ENCODE results near the gene AKNA. TPM values are rescaled to one million over a fixed set of nuclear protein-coding genes. Genes with fewer than 3 reads are reported as not detected.
"Not testable (repeated sequence)": the region's sequence is repeated elsewhere in the genome, so short reads cannot be mapped to it uniquely, and the experiment has no call there.

Gene AKNA
- total RNA-seq, 4 donors from 2014 or later, result 8.8 to 24.3 (median 19.0) TPM

GRCh38 chr9:114331229-114332195 is 56.3 kb downstream of the AKNA start:
- WGBS, 2 donors (ENCODE audit: low coverage in 1 of 2), result 100% methylated on average over 1 of the region's 19 CpGs
- ATAC-seq, result not testable (repeated sequence)

GRCh38 chr9:114330636-114331035 is 57.1 kb downstream of the AKNA start:
- H3K4me1 ChIP-seq, result no peaks in the 10 kb centered on the region
- no peak for ATAC-seq
- no peak overlapping the region for H3K27ac ChIP-seq
- no peaks in the 10 kb centered on the region for H3K9me3 ChIP-seq
- 76 to 80% methylated on average over 1 to 8 of the region's 10 CpGs for WGBS, 2 donors (ENCODE audit: low coverage in 1 of 2)
- H3K36me3 ChIP-seq, result peaks cover 0 to 11% of the 10 kb centered on the region in 2 donors
- H3K27me3 ChIP-seq, result peaks cover 9% of the 10 kb centered on the region
- H3K4me3 ChIP-seq, result no peak overlapping the region
- no peak for TF ChIP-seq POLR2AphosphoS5 (IDR thresholded peaks at IDR 0.05)
- TF ChIP-seq EP300 (IDR thresholded peaks at IDR 0.05), result no peak
- no peak for TF ChIP-seq POLR2A (IDR thresholded peaks at IDR 0.05)
- no peak for TF ChIP-seq CTCF (IDR thresholded peaks at IDR 0.05)

More at GRCh38 chr9:114331229-114332195, 56.3 kb downstream of the AKNA start:
- H3K4me3 ChIP-seq, H3K4me1 ChIP-seq, H3K27me3 ChIP-seq, H3K27ac ChIP-seq, H3K9me3 ChIP-seq: not testable (repeated sequence)
- H3K36me3 ChIP-seq, result peaks cover 0 to 19% of the 10 kb centered on the region in 2 donors

GRCh38 chr9:114329625-114330022 is 58.2 kb downstream of the AKNA start, which contains the start of gene ORM2:
TSS of gene ORM2 (plus strand) at chr9:114329869. CDS start at chr9:114329905, 36 bp downstream.
- not testable (repeated sequence) for H3K27me3 ChIP-seq, H3K4me1 ChIP-seq, H3K9me3 ChIP-seq, H3K4me3 ChIP-seq, H3K27ac ChIP-seq, ATAC-seq, H3K36me3 ChIP-seq
- WGBS, 2 donors (ENCODE audit: low coverage in 1 of 2), result no CpG with 5 or more reads among the region's 10 CpGs

GRCh38 chr9:114328937-114329624 is 58.7 kb downstream of the AKNA start:
- WGBS, 2 donors (ENCODE audit: low coverage in 1 of 2), result 56 to 82% methylated on average over 5 to 9 of the region's 12 CpGs
- not testable (repeated sequence) for H3K4me1 ChIP-seq, ATAC-seq

GRCh38 chr9:114328357-114328820 is 59.4 kb downstream of the AKNA start:
- 33 to 70% methylated on average over 1 to 2 of the region's 10 CpGs for WGBS, 2 donors (ENCODE audit: low coverage in 1 of 2)
- ATAC-seq, H3K36me3 ChIP-seq, H3K27ac ChIP-seq, H3K27me3 ChIP-seq, H3K4me1 ChIP-seq, H3K9me3 ChIP-seq, H3K4me3 ChIP-seq: not testable (repeated sequence)

More at GRCh38 chr9:114328937-114329624, 58.7 kb downstream of the AKNA start:
- H3K9me3 ChIP-seq, H3K36me3 ChIP-seq, H3K4me3 ChIP-seq, H3K27ac ChIP-seq, H3K27me3 ChIP-seq: not testable (repeated sequence)

- Histone ChIP-seq H3K4me1 (no peaks in the 10 kb centered on the region), H3K36me3 (no peaks in the 10 kb centered on the region), H3K4me3 (no peak overlapping the region), H3K9me3 (no peaks in the 10 kb centered on the region), H3K27ac (no peak overlapping the region), H3K27me3 (peaks cover 9% of the 10 kb centered on the region)
- TF ChIP-seq POLR2A (IDR thresholded peaks at IDR 0.05) (no peak), POLR2AphosphoS5 (IDR thresholded peaks at IDR 0.05) (no peak), EP300 (IDR thresholded peaks at IDR 0.05) (no peak), CTCF (IDR thresholded peaks at IDR 0.05) (no peak)
- WGBS, 2 donors (ENCODE audit: low coverage in 1 of 2), result 100% methylated on average over 1 of the region's 8 CpGs; no CpG with 5 or more reads in 1 of the 2 donors
- no peak for ATAC-seq
Observed at GRCh38 chr9:114327749-114328148, 60.0 kb downstream of the AKNA start.

- not testable (repeated sequence) for H3K4me3 ChIP-seq, H3K36me3 ChIP-seq, H3K4me1 ChIP-seq, H3K9me3 ChIP-seq, ATAC-seq, H3K27ac ChIP-seq
- 88 to 93% methylated on average over 1 to 2 of the region's 3 CpGs for WGBS, 2 donors (ENCODE audit: low coverage in 1 of 2)
- peaks cover 17% of the 10 kb centered on the region for H3K27me3 ChIP-seq
Observed at GRCh38 chr9:114325684-114326254, 62.0 kb downstream of the AKNA start.

- not testable (repeated sequence) for H3K9me3 ChIP-seq, ATAC-seq, H3K4me1 ChIP-seq, H3K27ac ChIP-seq, H3K4me3 ChIP-seq, H3K36me3 ChIP-seq
- no CpG with 5 or more reads among the region's 9 CpGs for WGBS, 2 donors (ENCODE audit: low coverage in 1 of 2)
- peaks cover 24% of the 10 kb centered on the region for H3K27me3 ChIP-seq
Observed at GRCh38 chr9:114324965-114325364, 62.8 kb downstream of the AKNA start.
